Activated B cell treated with CpG ODN at 0.5 μM for 24 hours (primary cell): ENCODE results near the gene GRID2. TPM values are rescaled to one million over a fixed set of nuclear protein-coding genes. Genes with fewer than 3 reads are reported as not detected.
"Not testable (repeated sequence)": the region's sequence is repeated elsewhere in the genome, so short reads cannot be mapped to it uniquely, and the experiment has no call there.

Experiments
- ATAC-seq: fragments of 200-7000 bp; cut with Tn5 transposase; one replicate; pipeline ENCODE4 v1.10.0; 2021; ENCODE audit warnings: low read depth, mild to moderate bottlenecking, moderate library complexity
- CTCF ChIA-PET: fragments of 350-600 bp; sonication (Branson Sonifier 250); formaldehyde crosslinking; loops from one replicate; lab custom pipeline; 2021; ENCODE audit warnings: antibody characterized with exemption; lab: Charles Lee
- POLR2A ChIA-PET: fragments of 350-600 bp; sonication (Branson Sonifier 250); formaldehyde crosslinking; loops from one replicate; lab custom pipeline; 2021; ENCODE audit warnings: antibody characterized with exemption; lab: Charles Lee
- DNase-seq: peaks from one replicate; pipeline ENCODE4 v3.0.0; 2022
- H3K27ac Mint-ChIP-seq: one replicate; pipeline ENCODE4 v1.8.0; 2020; ENCODE audit warnings: mixed read lengths
- H3K27me3 Mint-ChIP-seq: one replicate; pipeline ENCODE4 v1.8.0; 2021; ENCODE audit warnings: mixed read lengths
- H3K36me3 Mint-ChIP-seq: one replicate; pipeline ENCODE4 v1.8.0; 2021; ENCODE audit warnings: low read depth, mixed read lengths
- H3K4me1 Mint-ChIP-seq: one replicate; pipeline ENCODE4 v1.8.0; 2021; ENCODE audit warnings: mixed read lengths
- H3K4me3 Mint-ChIP-seq: one replicate; pipeline ENCODE4 v1.8.0; 2020; ENCODE audit warnings: mild to moderate bottlenecking, mixed read lengths
- H3K9me3 Mint-ChIP-seq: one replicate; pipeline ENCODE4 v1.8.0; 2020; ENCODE audit warnings: mixed read lengths
- intact Hi-C: fragments of 100-400 bp; cut with micrococcal nuclease; formaldehyde crosslinking; loops from one replicate; pipeline ENCODE4 v1.15.1; 2024
- total RNA-seq: library from RNA; stranded (reverse); gene quantifications from 2 replicates; pipeline ENCODE4 v1.2.3, GENCODE V29; 2022
- TF ChIP-seq, protein P1 (sequence below): fragments of 200-600 bp; IDR thresholded peaks from one replicate; pipeline ENCODE4 v1.8.0; 2022; ENCODE audit warnings: antibody characterized with exemption, mild to moderate bottlenecking

GRID2 gene
- total RNA-seq, 1 donor from 2014 or later = not detected

DNA sequence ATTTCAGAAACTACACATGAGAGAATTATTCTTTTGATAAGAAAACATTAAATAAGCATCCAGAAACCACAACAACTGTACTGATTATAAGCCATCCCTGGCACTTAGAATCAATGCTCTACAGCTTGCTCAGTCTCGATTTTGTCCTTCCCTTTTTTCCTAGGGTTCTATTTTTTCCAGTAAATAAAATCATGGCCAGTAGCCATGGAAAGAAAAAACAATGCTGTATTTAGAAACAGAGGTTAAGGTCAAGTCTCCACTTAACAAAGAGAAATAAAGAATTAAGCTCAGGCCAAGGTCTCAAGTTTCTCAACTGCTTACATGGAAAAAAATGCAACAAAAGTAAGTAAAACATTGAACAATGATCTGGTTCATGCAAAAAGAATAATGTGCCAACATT lies 38.7 kb upstream of the GRID2 start:
- Mint-ChIP-seq H3K36me3 (no peaks in the 10 kb centered on the region), H3K4me1 (no peaks in the 10 kb centered on the region), H3K9me3 (no peaks in the 10 kb centered on the region), H3K27me3 (no peaks in the 10 kb centered on the region), H3K4me3 (no peak overlapping the region), H3K27ac (no peak overlapping the region)
- TF ChIP-seq, protein P1, sequence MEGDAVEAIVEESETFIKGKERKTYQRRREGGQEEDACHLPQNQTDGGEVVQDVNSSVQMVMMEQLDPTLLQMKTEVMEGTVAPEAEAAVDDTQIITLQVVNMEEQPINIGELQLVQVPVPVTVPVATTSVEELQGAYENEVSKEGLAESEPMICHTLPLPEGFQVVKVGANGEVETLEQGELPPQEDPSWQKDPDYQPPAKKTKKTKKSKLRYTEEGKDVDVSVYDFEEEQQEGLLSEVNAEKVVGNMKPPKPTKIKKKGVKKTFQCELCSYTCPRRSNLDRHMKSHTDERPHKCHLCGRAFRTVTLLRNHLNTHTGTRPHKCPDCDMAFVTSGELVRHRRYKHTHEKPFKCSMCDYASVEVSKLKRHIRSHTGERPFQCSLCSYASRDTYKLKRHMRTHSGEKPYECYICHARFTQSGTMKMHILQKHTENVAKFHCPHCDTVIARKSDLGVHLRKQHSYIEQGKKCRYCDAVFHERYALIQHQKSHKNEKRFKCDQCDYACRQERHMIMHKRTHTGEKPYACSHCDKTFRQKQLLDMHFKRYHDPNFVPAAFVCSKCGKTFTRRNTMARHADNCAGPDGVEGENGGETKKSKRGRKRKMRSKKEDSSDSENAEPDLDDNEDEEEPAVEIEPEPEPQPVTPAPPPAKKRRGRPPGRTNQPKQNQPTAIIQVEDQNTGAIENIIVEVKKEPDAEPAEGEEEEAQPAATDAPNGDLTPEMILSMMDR = no peak
- CTCF ChIA-PET = no interaction called here
- no peak for DNase-seq
- ATAC-seq = no peak
- intact Hi-C loops = no loop called here
- POLR2A ChIA-PET = no interaction called here

DNA sequence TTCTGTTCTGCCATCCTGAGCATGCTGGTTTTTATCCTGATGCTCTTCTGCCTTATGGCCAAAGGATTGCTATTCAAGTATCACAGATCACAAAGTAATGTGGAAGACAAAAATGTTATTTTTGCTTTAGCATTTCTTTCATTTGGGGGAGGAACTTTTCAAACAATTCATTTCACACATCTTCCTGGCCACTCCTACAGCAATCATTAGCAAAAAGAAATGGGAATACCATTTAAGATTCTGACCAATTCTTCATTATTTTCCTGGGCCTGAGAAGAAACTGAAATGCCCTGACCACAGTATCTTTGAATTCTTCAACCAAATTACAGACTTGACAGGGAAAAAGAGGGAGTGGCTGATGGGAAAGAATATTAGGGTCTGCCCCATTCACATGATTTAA lies 38.0 kb upstream of the GRID2 start:
- Mint-ChIP-seq H3K4me1 (no peaks in the 10 kb centered on the region), H3K36me3 (no peaks in the 10 kb centered on the region), H3K27ac (no peak overlapping the region), H3K4me3 (no peak overlapping the region), H3K9me3 (no peaks in the 10 kb centered on the region), H3K27me3 (no peaks in the 10 kb centered on the region)
- CTCF ChIA-PET = no interaction called here
- no peak for ATAC-seq
- TF ChIP-seq, protein P1 = no peak
- POLR2A ChIA-PET = no interaction called here
- intact Hi-C loops = no loop called here
- no peak for DNase-seq

DNA sequence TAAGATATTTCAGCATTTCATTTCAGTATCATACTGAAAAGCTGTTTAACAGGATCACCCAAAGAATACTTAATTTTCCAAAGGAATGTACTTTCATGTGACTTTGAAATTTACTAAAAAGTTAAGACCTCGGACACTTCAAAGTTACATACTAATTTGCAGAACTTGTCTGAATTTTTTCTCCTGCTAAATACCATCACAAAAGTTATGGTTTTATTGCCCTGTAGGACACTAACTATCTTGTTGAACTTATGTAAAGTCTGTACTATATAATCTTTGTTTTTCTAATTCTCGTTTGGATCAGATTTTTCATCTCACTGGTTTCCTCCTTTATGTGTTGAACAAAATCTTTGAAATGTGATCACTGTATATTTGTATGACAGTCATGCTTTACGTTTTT lies 37.2 kb upstream of the GRID2 start:
- no peak overlapping the region for H3K27ac Mint-ChIP-seq
- ATAC-seq = no peak
- POLR2A ChIA-PET = no interaction called here
- H3K4me1 Mint-ChIP-seq = no peaks in the 10 kb centered on the region
- H3K4me3 Mint-ChIP-seq = no peak overlapping the region
- no peaks in the 10 kb centered on the region for H3K9me3 Mint-ChIP-seq
- H3K27me3 Mint-ChIP-seq = no peaks in the 10 kb centered on the region
- TF ChIP-seq, protein P1 = no peak
- CTCF ChIA-PET = no interaction called here
- intact Hi-C loops = no loop called here
- DNase-seq = no peak
- no peaks in the 10 kb centered on the region for H3K36me3 Mint-ChIP-seq

DNA sequence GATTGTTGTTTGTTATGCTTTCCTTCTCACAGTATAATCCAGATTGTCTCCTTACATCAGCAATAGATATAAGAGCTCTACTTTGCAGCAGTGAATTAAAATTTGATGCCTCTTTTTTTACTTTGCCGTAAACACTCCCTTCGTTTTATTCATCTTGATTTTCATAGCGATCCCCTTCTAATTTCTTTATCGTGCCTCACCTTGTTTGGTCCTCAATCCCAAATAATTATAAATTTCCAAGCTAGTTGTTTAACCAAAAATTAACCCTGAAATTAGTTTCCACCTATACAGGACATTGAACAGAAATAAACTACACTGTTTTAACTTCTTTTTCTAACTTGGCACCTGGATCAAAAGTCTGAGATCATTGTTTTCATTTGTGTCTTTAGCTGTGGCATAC lies 35.1 kb upstream of the GRID2 start:
- Mint-ChIP-seq H3K9me3 (no peaks in the 10 kb centered on the region), H3K4me3 (no peak overlapping the region), H3K27ac (no peak overlapping the region), H3K36me3 (no peaks in the 10 kb centered on the region), H3K4me1 (no peaks in the 10 kb centered on the region), H3K27me3 (no peaks in the 10 kb centered on the region)
- ChIA-PET CTCF (no interaction called here), POLR2A (no interaction called here)
- intact Hi-C loops = no loop called here
- DNase-seq (no peak), ATAC-seq (no peak)
- TF ChIP-seq, protein P1 = no peak

DNA sequence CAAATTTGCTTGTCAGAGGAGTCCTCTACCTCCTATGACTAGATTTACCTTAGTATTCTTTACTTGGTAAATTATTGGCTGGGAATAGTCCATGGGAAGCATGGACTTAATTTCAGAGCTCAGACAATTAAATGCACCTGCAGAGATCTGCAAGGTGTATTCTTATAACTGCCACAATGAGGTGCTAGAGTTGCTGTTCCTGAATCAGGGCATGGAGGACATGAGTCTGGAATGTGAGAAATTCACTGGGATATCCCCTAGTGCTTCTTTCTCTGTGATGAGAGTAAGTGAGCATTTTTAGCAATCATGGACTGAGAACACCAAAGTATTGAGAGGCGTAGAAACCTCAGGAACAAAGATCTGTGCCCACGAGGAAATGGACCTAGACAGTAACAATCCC lies 32.9 kb upstream of the GRID2 start:
- Mint-ChIP-seq H3K4me1 (no peaks in the 10 kb centered on the region), H3K9me3 (no peaks in the 10 kb centered on the region), H3K27ac (no peak overlapping the region), H3K27me3 (no peaks in the 10 kb centered on the region), H3K4me3 (no peak overlapping the region), H3K36me3 (no peaks in the 10 kb centered on the region)
- ATAC-seq = no peak
- DNase-seq = no peak
- TF ChIP-seq, protein P1 = no peak
- intact Hi-C loops = no loop called here
- ChIA-PET CTCF (no interaction called here), POLR2A (no interaction called here)

DNA sequence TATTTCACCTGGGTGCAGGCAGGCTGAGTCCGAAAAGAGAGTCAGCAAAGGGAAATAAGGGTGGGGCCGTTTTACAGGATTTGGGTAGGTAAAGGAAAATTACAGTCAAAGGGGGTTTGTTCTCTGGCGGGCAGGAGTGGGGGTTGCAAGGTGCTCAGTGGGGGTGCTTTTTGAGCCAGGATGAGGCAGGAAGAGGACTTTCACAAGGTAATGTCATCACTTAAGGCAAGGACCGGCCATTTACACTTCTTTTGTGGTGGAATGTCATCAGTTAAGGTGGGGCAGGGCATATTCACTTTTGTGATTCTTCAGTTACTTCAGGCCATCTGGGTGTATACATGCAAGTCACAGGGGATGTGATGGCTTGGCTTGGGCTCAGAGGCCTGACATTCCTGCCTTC lies 32.2 kb upstream of the GRID2 start:
- H3K9me3 Mint-ChIP-seq, H3K27ac Mint-ChIP-seq, H3K27me3 Mint-ChIP-seq, POLR2A ChIA-PET, H3K4me3 Mint-ChIP-seq, ATAC-seq, intact Hi-C loops, CTCF ChIA-PET, DNase-seq, H3K4me1 Mint-ChIP-seq, H3K36me3 Mint-ChIP-seq: not testable (repeated sequence)

DNA sequence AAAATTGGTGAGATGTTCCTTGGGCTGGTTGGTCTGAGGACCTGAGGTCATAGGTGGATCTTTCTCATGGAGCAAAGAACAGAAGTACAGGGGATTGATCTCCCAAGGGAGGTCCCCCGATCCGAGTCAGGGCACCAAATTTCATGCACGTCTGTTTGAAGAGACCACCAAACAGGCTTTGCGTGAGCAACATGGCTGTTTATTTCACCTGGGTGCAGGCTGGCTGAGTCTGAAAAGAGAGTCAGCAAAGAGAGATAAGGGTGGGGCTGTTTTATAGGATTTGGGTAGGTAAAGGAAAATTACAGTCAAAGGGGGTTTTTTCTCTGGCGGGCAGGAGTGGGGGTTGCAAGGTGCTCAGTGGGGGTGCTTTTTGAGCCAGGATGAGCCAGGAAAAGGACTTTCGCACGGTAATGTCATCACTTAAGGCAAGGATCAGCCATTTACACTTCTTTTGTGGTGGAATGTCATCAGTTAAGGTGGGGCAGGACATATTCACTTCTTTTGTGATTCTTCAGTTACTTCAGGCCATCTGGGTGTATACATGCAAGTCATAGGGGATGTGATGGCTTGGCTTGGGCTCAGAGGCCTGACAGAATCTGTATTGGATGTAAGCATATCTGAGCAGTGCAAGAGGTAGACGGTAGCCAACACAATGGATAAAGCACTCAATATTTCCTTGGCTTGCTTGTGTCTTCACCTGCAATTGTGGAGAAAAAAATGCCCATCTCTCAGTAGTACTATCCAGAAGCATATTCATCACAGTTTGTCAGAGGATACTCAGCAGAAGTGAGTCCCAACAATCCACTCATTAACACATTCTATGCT lies 26.5 kb upstream of the GRID2 start:
- H3K36me3 Mint-ChIP-seq, H3K9me3 Mint-ChIP-seq, H3K4me3 Mint-ChIP-seq, H3K27ac Mint-ChIP-seq, POLR2A ChIA-PET, H3K27me3 Mint-ChIP-seq, DNase-seq, H3K4me1 Mint-ChIP-seq, ATAC-seq, CTCF ChIA-PET, intact Hi-C loops: not testable (repeated sequence)
